GM19468 (cell line): ENCODE measurements around the gene GRIK4.

Experiments used
- ATAC-seq: cut with Tn5 transposase; IDR thresholded peaks from one replicate; pipeline ENCODE4 v1.9.1; 2021; ENCODE audit warnings: mild to moderate bottlenecking, moderate library complexity, moderate number of reproducible peaks; ENCODE audit not compliant: unreplicated experiment; ENCODE audit errors: extremely low read depth

Gene GRIK4

GRCh38 chr11:120717042-120717441 is 205.5 kb downstream of the GRIK4 start:
- ATAC-seq = no peak

GRCh38 chr11:120717623-120718022 is 206.1 kb downstream of the GRIK4 start:
- ATAC-seq = no peak

- ATAC-seq = no peak
Observed at GRCh38 chr11:120718171-120718570, 206.6 kb downstream of the GRIK4 start.

- ATAC-seq = no peak
Observed at GRCh38 chr11:120719348-120719747, 207.8 kb downstream of the GRIK4 start.

GRCh38 chr11:120720760-120721159 is 209.2 kb downstream of the GRIK4 start:
- ATAC-seq = no peak

GRCh38 chr11:120722524-120722923 is 211.0 kb downstream of the GRIK4 start:
- no peak for ATAC-seq

- ATAC-seq = no peak
Observed at GRCh38 chr11:120723751-120724150, 212.2 kb downstream of the GRIK4 start.

- no peak for ATAC-seq
Observed at GRCh38 chr11:120727752-120728151, 216.2 kb downstream of the GRIK4 start.

- no peak for ATAC-seq
Observed at GRCh38 chr11:120735035-120735434, 223.5 kb downstream of the GRIK4 start.

- ATAC-seq = no peak
Observed at GRCh38 chr11:120738516-120739046, 227.0 kb downstream of the GRIK4 start.

- ATAC-seq = no peak
Observed at GRCh38 chr11:120739780-120740179, 228.2 kb downstream of the GRIK4 start.

- ATAC-seq = no peak
Observed at GRCh38 chr11:120740380-120740779, 228.8 kb downstream of the GRIK4 start.

GRCh38 chr11:120744016-120744994 is 232.8 kb downstream of the GRIK4 start:
- no peak for ATAC-seq

- no peak for ATAC-seq
Observed at GRCh38 chr11:120746376-120746775, 234.8 kb downstream of the GRIK4 start.

GRCh38 chr11:120746836-120747609 is 235.5 kb downstream of the GRIK4 start:
- ATAC-seq = no peak

GRCh38 chr11:120747850-120748814 is 236.6 kb downstream of the GRIK4 start:
- no peak for ATAC-seq

GRCh38 chr11:120749395-120749794 is 237.8 kb downstream of the GRIK4 start:
- no peak for ATAC-seq

GRCh38 chr11:120750647-120751549 is 239.3 kb downstream of the GRIK4 start:
- no peak for ATAC-seq

- ATAC-seq = no peak
Observed at GRCh38 chr11:120751550-120751949, 240.0 kb downstream of the GRIK4 start.
